ENCODE data around the gene KIAA0319L. TPM values are rescaled to one million over a fixed set of nuclear protein-coding genes. Genes with fewer than 3 reads are reported as not detected.

KIAA0319L gene
- total RNA-seq, 1 experiment from 2014 or later = 60.0 TPM

DNA sequence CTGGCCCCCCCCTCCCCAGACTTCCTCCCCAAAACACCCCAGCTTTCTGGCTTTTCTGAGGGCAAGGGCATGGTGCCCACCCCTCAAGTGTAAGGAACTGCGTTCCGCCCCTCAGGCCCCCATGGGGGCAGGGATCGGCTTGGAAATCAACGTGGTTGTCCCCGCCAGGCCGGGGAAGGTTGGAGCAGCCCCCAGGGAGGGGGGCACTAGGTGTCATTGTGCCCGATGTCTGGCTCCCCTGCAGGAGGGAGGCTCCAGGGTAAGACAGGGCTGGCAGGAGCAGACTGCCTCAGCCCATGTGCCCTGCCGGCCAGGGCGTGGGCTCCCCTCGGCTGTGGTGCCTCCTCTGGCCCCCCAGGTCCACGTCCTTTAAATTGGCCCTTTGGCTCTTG lies 8.5 kb upstream of the KIAA0319L start:
- Histone ChIP-seq H3K27me3 (ENCODE audit: control insufficient read depth, insufficient read depth, low read length) (no peaks in the 10 kb centered on the region), H3K4me1 (ENCODE audit: control insufficient read depth, insufficient read depth, low read length) (no peaks in the 10 kb centered on the region; the same call in 1 of the 2 replicates), H3K27ac (ENCODE audit: low read length) (no peak overlapping the region), H3K4me3 (ENCODE audit: low read depth in 2 of 2, low read length in 2 of 2) (no peak overlapping the region), H3K9me3 (ENCODE audit: control insufficient read depth, insufficient read depth, low read depth, low read length) (no peaks in the 10 kb centered on the region), H3K36me3 (ENCODE audit: control insufficient read depth, insufficient read depth, low read length) (no peaks in the 10 kb centered on the region; the same call in 1 of the 2 replicates)
- no peak for TF ChIP-seq TCF7L2 (IDR thresholded peaks at IDR 0.05; ENCODE audit: low read depth, low read length)
- no peak for TF ChIP-seq POLR2AphosphoS5 (IDR thresholded peaks at IDR 0.05; ENCODE audit: low read depth, low read length)
- TF ChIP-seq SIN3A (IDR thresholded peaks at IDR 0.05; ENCODE audit: borderline replicate concordance, insufficient read depth, low read depth, low read length) = no peak
- TF ChIP-seq, protein P1, sequence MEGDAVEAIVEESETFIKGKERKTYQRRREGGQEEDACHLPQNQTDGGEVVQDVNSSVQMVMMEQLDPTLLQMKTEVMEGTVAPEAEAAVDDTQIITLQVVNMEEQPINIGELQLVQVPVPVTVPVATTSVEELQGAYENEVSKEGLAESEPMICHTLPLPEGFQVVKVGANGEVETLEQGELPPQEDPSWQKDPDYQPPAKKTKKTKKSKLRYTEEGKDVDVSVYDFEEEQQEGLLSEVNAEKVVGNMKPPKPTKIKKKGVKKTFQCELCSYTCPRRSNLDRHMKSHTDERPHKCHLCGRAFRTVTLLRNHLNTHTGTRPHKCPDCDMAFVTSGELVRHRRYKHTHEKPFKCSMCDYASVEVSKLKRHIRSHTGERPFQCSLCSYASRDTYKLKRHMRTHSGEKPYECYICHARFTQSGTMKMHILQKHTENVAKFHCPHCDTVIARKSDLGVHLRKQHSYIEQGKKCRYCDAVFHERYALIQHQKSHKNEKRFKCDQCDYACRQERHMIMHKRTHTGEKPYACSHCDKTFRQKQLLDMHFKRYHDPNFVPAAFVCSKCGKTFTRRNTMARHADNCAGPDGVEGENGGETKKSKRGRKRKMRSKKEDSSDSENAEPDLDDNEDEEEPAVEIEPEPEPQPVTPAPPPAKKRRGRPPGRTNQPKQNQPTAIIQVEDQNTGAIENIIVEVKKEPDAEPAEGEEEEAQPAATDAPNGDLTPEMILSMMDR (IDR thresholded peaks at IDR 0.05) = no peak
- TF ChIP-seq, protein P2, sequence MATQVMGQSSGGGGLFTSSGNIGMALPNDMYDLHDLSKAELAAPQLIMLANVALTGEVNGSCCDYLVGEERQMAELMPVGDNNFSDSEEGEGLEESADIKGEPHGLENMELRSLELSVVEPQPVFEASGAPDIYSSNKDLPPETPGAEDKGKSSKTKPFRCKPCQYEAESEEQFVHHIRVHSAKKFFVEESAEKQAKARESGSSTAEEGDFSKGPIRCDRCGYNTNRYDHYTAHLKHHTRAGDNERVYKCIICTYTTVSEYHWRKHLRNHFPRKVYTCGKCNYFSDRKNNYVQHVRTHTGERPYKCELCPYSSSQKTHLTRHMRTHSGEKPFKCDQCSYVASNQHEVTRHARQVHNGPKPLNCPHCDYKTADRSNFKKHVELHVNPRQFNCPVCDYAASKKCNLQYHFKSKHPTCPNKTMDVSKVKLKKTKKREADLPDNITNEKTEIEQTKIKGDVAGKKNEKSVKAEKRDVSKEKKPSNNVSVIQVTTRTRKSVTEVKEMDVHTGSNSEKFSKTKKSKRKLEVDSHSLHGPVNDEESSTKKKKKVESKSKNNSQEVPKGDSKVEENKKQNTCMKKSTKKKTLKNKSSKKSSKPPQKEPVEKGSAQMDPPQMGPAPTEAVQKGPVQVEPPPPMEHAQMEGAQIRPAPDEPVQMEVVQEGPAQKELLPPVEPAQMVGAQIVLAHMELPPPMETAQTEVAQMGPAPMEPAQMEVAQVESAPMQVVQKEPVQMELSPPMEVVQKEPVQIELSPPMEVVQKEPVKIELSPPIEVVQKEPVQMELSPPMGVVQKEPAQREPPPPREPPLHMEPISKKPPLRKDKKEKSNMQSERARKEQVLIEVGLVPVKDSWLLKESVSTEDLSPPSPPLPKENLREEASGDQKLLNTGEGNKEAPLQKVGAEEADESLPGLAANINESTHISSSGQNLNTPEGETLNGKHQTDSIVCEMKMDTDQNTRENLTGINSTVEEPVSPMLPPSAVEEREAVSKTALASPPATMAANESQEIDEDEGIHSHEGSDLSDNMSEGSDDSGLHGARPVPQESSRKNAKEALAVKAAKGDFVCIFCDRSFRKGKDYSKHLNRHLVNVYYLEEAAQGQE (IDR thresholded peaks at IDR 0.05; ENCODE audit: insufficient read depth in 1 of 2, low read depth in 2 of 2, low read length in 1 of 2) = no peak
- ChIA-PET CTCF (interaction anchor here (1.2 to 2.2 kb wide), 2 partner anchors 114 to 150 kb away, joined by 4 to 45 read pairs; no protein-coding TSS in a partner anchor), POLR2A (no interaction called here)
- BruUV-seq (replicated peaks) = no TSS peak
- no peak for DNase-seq (ENCODE audit: low read depth, low spot score)
- intact Hi-C loops (cut with micrococcal nuclease; ENCODE audit: unreplicated experiment) (no loop called here), in situ Hi-C loops (cut with HindIII; ENCODE audit: low pct_unique_long_range_greater_than_20kb, low sequenced_read_pairs) (no loop called here)
- ATAC-seq = no peak

DNA sequence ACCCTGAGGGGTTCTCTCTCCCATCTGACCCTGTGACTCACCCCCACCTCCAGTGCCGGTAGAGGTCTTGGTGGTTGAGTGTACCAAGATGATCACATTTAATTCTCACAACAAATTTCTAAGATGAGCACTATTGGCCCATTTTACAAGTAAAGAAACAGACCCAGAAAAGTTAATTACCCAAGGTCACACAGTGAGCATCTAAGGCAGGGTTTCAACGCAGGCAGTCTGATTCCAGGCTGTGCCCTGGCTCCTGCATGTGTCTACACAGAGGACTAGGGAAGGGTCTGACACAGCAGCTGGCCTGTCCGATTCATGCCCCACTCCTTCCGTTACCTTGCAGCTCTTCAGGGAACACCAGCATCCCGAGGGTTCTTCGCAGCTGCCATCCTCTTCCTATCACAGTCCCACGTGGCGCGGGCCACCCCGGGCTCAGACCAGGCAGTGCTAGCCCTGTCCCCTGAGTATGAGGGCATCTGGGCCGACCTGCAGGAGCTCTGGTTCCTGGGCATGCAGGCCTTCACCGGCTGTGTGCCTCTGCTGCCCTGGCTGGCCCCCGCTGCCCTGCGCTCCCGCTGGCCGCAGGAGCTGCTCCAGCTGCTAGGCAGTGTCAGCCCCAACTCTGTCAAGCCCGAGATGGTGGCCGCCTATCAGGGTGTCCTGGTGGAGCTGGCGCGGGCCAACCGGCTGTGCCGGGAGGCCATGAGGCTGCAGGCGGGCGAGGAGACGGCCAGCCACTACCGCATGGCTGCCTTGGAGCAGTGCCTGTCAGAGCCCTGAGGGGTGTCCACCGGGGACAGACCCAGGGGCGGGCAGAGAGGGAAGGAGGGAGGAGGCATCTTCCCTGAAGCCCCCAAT lies 7.9 kb upstream of the KIAA0319L start:
- in situ Hi-C loops (cut with HindIII; ENCODE audit: low pct_unique_long_range_greater_than_20kb, low sequenced_read_pairs) = no loop called here
- no peak for ATAC-seq
- ChIA-PET POLR2A (no interaction called here), CTCF (interaction anchor here (0.6 to 2.2 kb wide), 6 partner anchors 8 to 150 kb away, joined by 3 to 45 read pairs (median 4); partner anchors contain the start of gene TFAP2E)
- BruUV-seq (replicated peaks) = no TSS peak
- no peak overlapping the region for H3K4me3 ChIP-seq (ENCODE audit: low read depth in 2 of 2, low read length in 2 of 2)
- no peak for DNase-seq (ENCODE audit: low read depth, low spot score)
- no peak overlapping the region; the same call in 1 of the 2 replicates for H3K27ac ChIP-seq (ENCODE audit: low read length)
- intact Hi-C loops (cut with micrococcal nuclease; ENCODE audit: unreplicated experiment) = loop anchor here (1.0 kb wide), 1 partner anchor 114 kb away; no protein-coding TSS in a partner anchor
- H3K36me3 ChIP-seq (ENCODE audit: control insufficient read depth, insufficient read depth, low read length) = no peaks in the 10 kb centered on the region; the same call in 1 of the 2 replicates
- no peaks in the 10 kb centered on the region; the same call in 1 of the 2 replicates for H3K4me1 ChIP-seq (ENCODE audit: control insufficient read depth, insufficient read depth, low read length)
- TF ChIP-seq TCF7L2 (IDR thresholded peaks at IDR 0.05; ENCODE audit: low read depth, low read length) (no peak), SIN3A (IDR thresholded peaks at IDR 0.05; ENCODE audit: borderline replicate concordance, insufficient read depth, low read depth, low read length) (no peak), POLR2AphosphoS5 (IDR thresholded peaks at IDR 0.05; ENCODE audit: low read depth, low read length) (no peak)
- TF ChIP-seq, protein P1 (IDR thresholded peaks at IDR 0.05) = peak; percentile 21
- TF ChIP-seq, protein P2 (IDR thresholded peaks at IDR 0.05; ENCODE audit: insufficient read depth in 1 of 2, low read depth in 2 of 2, low read length in 1 of 2) = no peak
- H3K9me3 ChIP-seq (ENCODE audit: control insufficient read depth, insufficient read depth, low read depth, low read length) = no peaks in the 10 kb centered on the region
- no peaks in the 10 kb centered on the region for H3K27me3 ChIP-seq (ENCODE audit: control insufficient read depth, insufficient read depth, low read length)

Data from Panc1 (cell line).